ENCODE data around the gene CFTR. TPM values are rescaled to one million over a fixed set of nuclear protein-coding genes. Genes with fewer than 3 reads are reported as not detected.

CFTR gene
- total RNA-seq, 2 donors from 2014 or later, result not detected

DNA sequence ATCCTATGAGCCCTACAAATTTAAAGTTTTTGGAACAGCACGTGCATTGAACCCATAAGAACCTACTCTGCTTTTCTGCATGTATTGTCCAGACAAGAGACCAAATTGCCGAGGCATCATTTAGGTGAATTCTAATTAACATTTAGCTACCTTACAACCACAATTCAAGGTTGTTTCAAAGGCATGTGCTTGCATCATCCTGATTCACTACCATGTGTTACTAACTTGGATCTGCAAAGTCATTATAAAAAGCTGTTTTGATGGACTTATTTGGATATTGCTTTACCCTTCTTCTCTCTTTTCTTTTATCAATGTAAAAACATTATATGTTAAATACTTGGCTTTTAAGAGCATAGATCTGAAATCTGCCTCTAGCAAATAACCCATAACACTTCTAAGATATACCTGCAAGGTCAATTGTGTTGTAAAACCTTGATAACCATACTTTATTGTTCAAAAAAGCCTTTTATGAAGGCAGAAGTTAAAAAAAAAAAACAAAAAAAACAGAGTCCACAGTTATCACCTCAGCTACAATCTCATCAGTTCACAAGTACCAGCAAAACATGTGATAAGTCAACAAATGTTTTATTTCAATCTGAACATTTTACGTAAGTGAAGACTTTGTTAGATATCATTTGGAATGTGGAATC, 51.9 kb downstream of the CFTR start:
- H3K9me3 ChIP-seq (ENCODE audit: control insufficient read depth, low read length, poor library complexity, severe bottlenecking), result no peaks in the 10 kb centered on the region
- no peak for ATAC-seq
- Mint-ChIP-seq H3K36me3 (ENCODE audit: low read depth) (no peaks in the 10 kb centered on the region), H3K4me3 (no peak overlapping the region), H3K4me1 (no peaks in the 10 kb centered on the region), H3K27ac (no peak overlapping the region), H3K27me3 (no peaks in the 10 kb centered on the region)
- no peak for DNase-seq

DNA sequence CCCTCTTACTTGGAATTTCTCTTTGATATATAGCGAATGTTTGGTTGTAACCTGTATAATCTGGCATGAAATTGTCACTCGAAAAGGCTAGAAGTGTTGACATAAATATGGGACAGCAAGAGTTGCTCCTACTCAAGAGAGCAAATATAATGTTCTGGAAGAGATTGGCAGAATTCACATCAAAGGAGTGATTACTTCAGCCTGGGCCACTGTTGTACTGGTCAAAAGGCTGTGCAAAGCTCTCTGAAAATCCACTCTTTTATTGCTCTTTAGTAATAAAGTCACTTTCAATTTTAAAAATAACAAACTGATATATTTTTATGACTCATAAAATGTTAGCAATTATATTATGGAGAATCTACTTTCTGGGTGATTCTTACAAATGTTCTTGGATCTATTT, 58.2 kb downstream of the CFTR start:
- DNase-seq (no peak), ATAC-seq (no peak)
- H3K9me3 ChIP-seq (ENCODE audit: control insufficient read depth, low read length, poor library complexity, severe bottlenecking), result no peaks in the 10 kb centered on the region
- no peaks in the 10 kb centered on the region for H3K27me3 Mint-ChIP-seq
- H3K36me3 Mint-ChIP-seq (ENCODE audit: low read depth), result no peaks in the 10 kb centered on the region
- H3K27ac Mint-ChIP-seq, result no peak overlapping the region
- no peak overlapping the region for H3K4me3 Mint-ChIP-seq
- no peaks in the 10 kb centered on the region for H3K4me1 Mint-ChIP-seq

DNA sequence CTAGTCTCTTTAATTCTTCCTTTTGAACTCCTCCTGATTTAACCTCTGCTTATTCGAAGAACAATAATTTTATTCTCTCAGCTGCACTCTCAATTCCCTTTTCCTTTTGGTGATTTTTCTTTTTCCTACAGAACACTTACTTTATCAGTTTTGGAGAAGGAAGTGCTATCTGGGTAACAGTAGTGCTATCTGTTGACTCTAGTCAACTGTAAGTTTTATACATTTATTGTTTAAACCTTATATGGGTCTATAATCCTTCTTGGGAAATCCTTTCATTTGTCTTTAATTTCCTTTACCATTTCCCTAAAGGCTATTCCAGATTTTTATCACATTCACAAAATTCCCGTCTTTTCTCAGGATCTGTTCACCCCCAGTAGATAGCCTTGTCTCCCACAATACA, 64.2 kb downstream of the CFTR start:
- no peak for DNase-seq
- no peak overlapping the region for H3K27ac Mint-ChIP-seq
- ATAC-seq, result no peak
- no peaks in the 10 kb centered on the region for H3K36me3 Mint-ChIP-seq (ENCODE audit: low read depth)
- no peak overlapping the region for H3K4me3 Mint-ChIP-seq
- H3K27me3 Mint-ChIP-seq, result no peaks in the 10 kb centered on the region
- H3K9me3 ChIP-seq (ENCODE audit: control insufficient read depth, low read length, poor library complexity, severe bottlenecking), result no peaks in the 10 kb centered on the region
- H3K4me1 Mint-ChIP-seq, result no peaks in the 10 kb centered on the region

DNA sequence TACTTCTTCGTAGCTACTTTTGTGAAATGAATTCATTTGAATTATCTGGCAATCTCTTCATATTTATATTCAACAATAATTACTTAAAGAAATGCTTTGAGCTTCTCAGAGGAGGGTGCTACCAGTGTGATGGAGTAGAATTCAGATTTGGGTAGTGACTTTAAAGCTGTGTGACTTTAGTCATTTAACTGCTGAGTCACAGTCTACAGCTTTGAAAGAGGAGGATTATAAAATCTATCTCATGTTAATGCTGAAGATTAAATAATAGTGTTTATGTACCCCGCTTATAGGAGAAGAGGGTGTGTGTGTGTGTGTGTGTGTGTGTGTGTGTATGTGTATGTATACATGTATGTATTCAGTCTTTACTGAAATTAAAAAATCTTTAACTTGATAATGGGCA, 68.2 kb downstream of the CFTR start:
- Mint-ChIP-seq H3K27ac (no peak overlapping the region), H3K27me3 (no peaks in the 10 kb centered on the region), H3K4me3 (no peak overlapping the region), H3K4me1 (no peaks in the 10 kb centered on the region), H3K36me3 (ENCODE audit: low read depth) (no peaks in the 10 kb centered on the region)
- H3K9me3 ChIP-seq (ENCODE audit: control insufficient read depth, low read length, poor library complexity, severe bottlenecking), result no peaks in the 10 kb centered on the region
- no peak for ATAC-seq
- no peak for DNase-seq

DNA sequence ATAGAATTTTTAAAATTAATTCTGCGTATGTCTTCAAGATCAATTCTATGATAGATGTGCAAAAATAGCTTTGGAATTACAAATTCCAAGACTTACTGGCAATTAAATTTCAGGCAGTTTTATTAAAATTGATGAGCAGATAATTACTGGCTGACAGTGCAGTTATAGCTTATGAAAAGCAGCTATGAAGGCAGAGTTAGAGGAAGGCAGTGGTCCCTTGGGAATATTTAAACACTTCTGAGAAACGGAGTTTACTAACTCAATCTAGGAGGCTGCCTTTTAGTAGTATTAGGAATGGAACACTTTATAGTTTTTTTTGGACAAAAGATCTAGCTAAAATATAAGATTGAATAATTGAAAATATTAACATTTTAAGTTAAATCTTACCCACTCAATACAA, 70.8 kb downstream of the CFTR start:
- H3K4me1 Mint-ChIP-seq, result no peaks in the 10 kb centered on the region
- H3K27ac Mint-ChIP-seq, result no peak overlapping the region
- ATAC-seq (no peak), DNase-seq (no peak)
- H3K4me3 Mint-ChIP-seq, result no peak overlapping the region
- no peaks in the 10 kb centered on the region for H3K9me3 ChIP-seq (ENCODE audit: control insufficient read depth, low read length, poor library complexity, severe bottlenecking)
- no peaks in the 10 kb centered on the region for H3K36me3 Mint-ChIP-seq (ENCODE audit: low read depth)
- no peaks in the 10 kb centered on the region for H3K27me3 Mint-ChIP-seq

DNA sequence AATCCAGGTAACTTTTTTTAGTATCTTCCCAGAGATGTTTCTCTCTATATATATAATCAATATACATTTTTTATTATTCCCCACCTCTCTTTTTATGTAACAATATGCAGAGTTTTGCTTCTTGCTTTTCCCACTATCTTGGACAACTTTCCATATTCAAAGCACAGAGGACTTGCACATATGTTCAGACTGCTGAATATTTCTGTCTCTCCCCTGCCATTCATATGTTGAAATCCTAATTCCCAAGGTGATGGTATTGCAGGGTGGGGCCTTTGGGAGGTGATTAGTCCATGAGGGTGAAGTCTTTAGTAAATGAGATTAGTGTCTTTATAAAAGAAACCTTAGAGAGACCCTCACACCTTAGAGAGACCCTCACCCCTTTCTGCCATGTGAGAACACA, 72.8 kb downstream of the CFTR start:
- Mint-ChIP-seq H3K4me1 (no peaks in the 10 kb centered on the region), H3K27ac (no peak overlapping the region), H3K27me3 (no peaks in the 10 kb centered on the region), H3K4me3 (no peak overlapping the region), H3K36me3 (ENCODE audit: low read depth) (no peaks in the 10 kb centered on the region)
- ATAC-seq (no peak), DNase-seq (no peak)
- H3K9me3 ChIP-seq (ENCODE audit: control insufficient read depth, low read length, poor library complexity, severe bottlenecking), result no peaks in the 10 kb centered on the region

DNA sequence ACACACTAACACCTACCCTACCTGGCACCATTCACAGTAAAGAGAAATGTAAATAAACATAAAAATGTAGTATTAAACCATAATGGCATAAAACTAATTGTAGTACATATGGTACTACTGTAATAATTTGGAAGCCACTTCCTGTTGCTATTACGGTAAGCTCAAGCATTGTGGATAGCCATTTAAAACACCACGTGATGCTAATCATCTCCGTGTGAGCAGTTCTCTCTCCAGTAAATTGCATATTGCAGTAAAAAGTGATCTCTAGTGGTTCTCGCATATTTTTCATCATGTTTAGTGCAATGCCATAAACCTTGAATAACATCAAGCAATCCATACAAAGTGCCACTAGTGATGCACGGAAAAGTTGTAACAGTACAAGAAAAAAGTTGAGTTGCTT, 75.4 kb downstream of the CFTR start:
- no peaks in the 10 kb centered on the region for H3K36me3 Mint-ChIP-seq (ENCODE audit: low read depth)
- no peak overlapping the region for H3K27ac Mint-ChIP-seq
- ATAC-seq (no peak), DNase-seq (no peak)
- no peak overlapping the region for H3K4me3 Mint-ChIP-seq
- no peaks in the 10 kb centered on the region for H3K27me3 Mint-ChIP-seq
- no peaks in the 10 kb centered on the region for H3K4me1 Mint-ChIP-seq
- no peaks in the 10 kb centered on the region for H3K9me3 ChIP-seq (ENCODE audit: control insufficient read depth, low read length, poor library complexity, severe bottlenecking)

DNA sequence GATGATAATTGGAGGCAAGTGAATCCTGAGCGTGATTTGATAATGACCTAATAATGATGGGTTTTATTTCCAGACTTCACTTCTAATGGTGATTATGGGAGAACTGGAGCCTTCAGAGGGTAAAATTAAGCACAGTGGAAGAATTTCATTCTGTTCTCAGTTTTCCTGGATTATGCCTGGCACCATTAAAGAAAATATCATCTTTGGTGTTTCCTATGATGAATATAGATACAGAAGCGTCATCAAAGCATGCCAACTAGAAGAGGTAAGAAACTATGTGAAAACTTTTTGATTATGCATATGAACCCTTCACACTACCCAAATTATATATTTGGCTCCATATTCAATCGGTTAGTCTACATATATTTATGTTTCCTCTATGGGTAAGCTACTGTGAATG, 79.6 kb downstream of the CFTR start:
- no peaks in the 10 kb centered on the region for H3K9me3 ChIP-seq (ENCODE audit: control insufficient read depth, low read length, poor library complexity, severe bottlenecking)
- Mint-ChIP-seq H3K36me3 (ENCODE audit: low read depth) (no peaks in the 10 kb centered on the region), H3K27ac (no peak overlapping the region), H3K4me1 (no peaks in the 10 kb centered on the region), H3K27me3 (no peaks in the 10 kb centered on the region), H3K4me3 (no peak overlapping the region)
- DNase-seq (no peak), ATAC-seq (no peak)

DNA sequence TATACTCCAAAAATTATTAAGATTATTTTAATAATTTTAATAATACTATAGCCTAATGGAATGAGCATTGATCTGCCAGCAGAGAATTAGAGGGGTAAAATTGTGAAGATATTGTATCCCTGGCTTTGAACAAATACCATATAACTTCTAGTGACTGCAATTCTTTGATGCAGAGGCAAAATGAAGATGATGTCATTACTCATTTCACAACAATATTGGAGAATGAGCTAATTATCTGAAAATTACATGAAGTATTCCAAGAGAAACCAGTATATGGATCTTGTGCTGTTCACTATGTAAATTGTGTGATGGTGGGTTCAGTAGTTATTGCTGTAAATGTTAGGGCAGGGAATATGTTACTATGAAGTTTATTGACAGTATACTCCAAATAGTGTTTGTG, 80.2 kb downstream of the CFTR start:
- H3K27me3 Mint-ChIP-seq, result no peaks in the 10 kb centered on the region
- H3K36me3 Mint-ChIP-seq (ENCODE audit: low read depth), result no peaks in the 10 kb centered on the region
- no peaks in the 10 kb centered on the region for H3K9me3 ChIP-seq (ENCODE audit: control insufficient read depth, low read length, poor library complexity, severe bottlenecking)
- no peak overlapping the region for H3K27ac Mint-ChIP-seq
- DNase-seq, result no peak
- H3K4me3 Mint-ChIP-seq, result no peak overlapping the region
- ATAC-seq, result no peak
- no peaks in the 10 kb centered on the region for H3K4me1 Mint-ChIP-seq

DNA sequence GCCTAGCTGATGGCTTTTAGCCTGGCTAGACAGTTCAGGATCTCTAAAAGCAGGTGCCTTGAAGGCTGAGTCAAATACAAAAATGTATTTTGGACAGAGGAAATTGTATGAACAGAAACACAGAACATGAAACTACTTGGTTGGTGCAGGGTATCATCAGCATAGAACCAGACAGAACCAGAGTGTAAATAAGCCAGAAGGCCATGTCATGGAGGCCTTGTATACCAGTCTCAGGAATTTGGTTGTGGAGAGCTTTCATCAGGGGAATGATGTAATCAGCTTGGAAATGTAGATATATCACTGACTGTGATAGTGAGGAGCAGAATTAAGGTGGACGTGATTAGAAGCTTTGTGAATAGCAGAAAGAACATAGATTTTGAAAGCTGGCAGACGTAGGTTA, 82.9 kb downstream of the CFTR start:
- H3K4me3 Mint-ChIP-seq, result no peak overlapping the region
- no peak for ATAC-seq
- H3K36me3 Mint-ChIP-seq (ENCODE audit: low read depth), result no peaks in the 10 kb centered on the region
- H3K9me3 ChIP-seq (ENCODE audit: control insufficient read depth, low read length, poor library complexity, severe bottlenecking), result no peaks in the 10 kb centered on the region
- no peak for DNase-seq
- H3K4me1 Mint-ChIP-seq, result no peaks in the 10 kb centered on the region
- H3K27me3 Mint-ChIP-seq, result no peaks in the 10 kb centered on the region
- H3K27ac Mint-ChIP-seq, result no peak overlapping the region

DNA sequence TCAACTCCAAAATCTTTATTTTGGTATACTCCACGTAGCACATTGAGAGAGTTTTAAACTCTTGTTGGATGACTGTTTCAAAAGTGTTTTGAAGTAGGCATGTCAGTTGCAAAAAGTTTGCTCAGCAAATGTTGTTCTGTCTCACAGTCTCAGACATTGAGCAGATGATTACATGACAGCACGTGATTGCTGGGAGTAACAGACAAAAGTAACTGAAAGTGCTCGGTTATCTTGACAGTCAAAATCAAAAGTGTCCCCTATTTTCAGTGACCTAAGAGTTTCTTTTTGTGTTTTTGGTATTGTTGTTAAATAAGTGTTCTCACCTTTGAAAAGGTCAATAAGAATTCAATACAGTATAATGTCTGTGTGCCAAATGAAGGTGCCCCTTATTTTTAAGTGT, 84.3 kb downstream of the CFTR start:
- no peaks in the 10 kb centered on the region for H3K36me3 Mint-ChIP-seq (ENCODE audit: low read depth)
- H3K27me3 Mint-ChIP-seq, result no peaks in the 10 kb centered on the region
- DNase-seq, result no peak
- H3K9me3 ChIP-seq (ENCODE audit: control insufficient read depth, low read length, poor library complexity, severe bottlenecking), result no peaks in the 10 kb centered on the region
- H3K4me3 Mint-ChIP-seq, result no peak overlapping the region
- H3K27ac Mint-ChIP-seq, result no peak overlapping the region
- no peak for ATAC-seq
- no peaks in the 10 kb centered on the region for H3K4me1 Mint-ChIP-seq

DNA sequence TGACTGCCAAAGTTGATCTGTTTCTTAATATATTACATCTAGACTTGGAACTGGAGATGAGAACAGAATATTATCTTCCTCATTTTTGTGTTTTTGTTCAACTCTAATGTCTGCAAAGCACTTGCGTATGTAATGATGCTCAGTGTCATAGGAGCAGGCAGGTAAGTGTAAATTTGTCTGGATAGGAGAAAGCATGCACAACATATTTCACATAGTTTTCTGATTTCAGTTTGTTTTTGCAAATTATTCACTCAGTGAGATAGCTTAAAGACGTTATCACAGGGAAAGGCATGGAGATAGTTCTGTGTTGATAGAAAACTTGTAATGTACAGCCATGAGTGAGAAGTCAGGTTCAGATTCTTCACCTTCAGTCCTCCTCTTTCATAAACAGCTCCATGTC, 84.8 kb downstream of the CFTR start:
- H3K4me3 Mint-ChIP-seq, result no peak overlapping the region
- no peak for ATAC-seq

DNA sequence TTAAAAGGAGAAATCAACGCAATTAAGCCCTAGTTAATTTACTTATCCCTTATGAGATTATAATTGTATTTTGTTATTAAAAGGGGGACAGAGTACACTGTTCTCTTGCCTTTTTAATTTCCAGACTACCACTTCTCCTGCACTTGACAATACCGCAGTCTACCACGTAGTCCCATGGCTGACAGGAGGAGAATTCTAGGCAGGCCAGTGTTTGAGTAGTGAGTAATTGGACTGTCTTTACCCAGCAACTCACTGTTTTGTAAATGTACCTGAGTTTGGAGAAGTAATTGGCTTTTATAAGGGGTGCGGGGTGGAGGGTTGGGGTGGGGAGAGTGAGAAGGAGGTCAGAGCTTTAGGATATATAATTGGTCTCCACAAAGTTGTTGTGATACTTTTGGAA, 85.4 kb downstream of the CFTR start:
- H3K4me3 Mint-ChIP-seq, result no peak overlapping the region
- DNase-seq (no peak), ATAC-seq (no peak)
- no peak overlapping the region for H3K27ac Mint-ChIP-seq
- H3K9me3 ChIP-seq (ENCODE audit: control insufficient read depth, low read length, poor library complexity, severe bottlenecking), result no peaks in the 10 kb centered on the region
- no peaks in the 10 kb centered on the region for H3K4me1 Mint-ChIP-seq
- no peaks in the 10 kb centered on the region for H3K36me3 Mint-ChIP-seq (ENCODE audit: low read depth)
- H3K27me3 Mint-ChIP-seq, result no peaks in the 10 kb centered on the region

More for the DNA sequence above, 84.8 kb downstream of the CFTR start:
- no peaks in the 10 kb centered on the region for H3K4me1 Mint-ChIP-seq
- H3K27me3 Mint-ChIP-seq, result no peaks in the 10 kb centered on the region
- no peak overlapping the region for H3K27ac Mint-ChIP-seq
- no peak for DNase-seq
- H3K9me3 ChIP-seq (ENCODE audit: control insufficient read depth, low read length, poor library complexity, severe bottlenecking), result no peaks in the 10 kb centered on the region
- no peaks in the 10 kb centered on the region for H3K36me3 Mint-ChIP-seq (ENCODE audit: low read depth)

DNA sequence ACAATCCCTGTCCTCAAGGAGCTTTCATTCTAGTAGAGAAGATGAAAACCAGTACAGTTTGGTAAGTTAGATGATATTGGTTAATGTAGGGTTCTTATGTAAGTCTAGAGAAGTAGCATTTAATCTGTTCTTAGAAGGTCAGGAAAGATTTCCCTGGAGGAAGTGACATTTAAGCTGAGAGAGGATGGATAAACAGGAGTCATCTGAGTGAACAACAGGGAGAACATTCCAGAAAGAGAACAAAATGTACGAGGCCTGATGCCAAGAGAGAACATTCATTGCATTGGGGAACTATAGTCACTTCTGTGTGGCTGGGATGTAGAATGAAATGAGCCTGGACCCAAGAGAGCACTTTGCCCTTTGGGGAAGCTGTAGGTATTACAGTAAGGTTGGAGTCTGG, 88.0 kb downstream of the CFTR start:
- DNase-seq, result no peak
- no peaks in the 10 kb centered on the region for H3K9me3 ChIP-seq (ENCODE audit: control insufficient read depth, low read length, poor library complexity, severe bottlenecking)
- Mint-ChIP-seq H3K4me3 (no peak overlapping the region), H3K27me3 (no peaks in the 10 kb centered on the region), H3K4me1 (no peaks in the 10 kb centered on the region), H3K27ac (no peak overlapping the region), H3K36me3 (ENCODE audit: low read depth) (no peaks in the 10 kb centered on the region)
- no peak for ATAC-seq

Data from T-helper 17 cell (primary cell).